Heart left ventricle (tissue), 13 donors: Measurements from ENCODE around the gene MUC16.

ENCODE experiments used
- POLR2A ChIP-seq, 2 donors: fragments of 450-650 bp; IDR thresholded peaks; one replicate each; pipeline ENCODE4 v1.6.1; 2017; ENCODE audit warnings: antibody characterized with exemption in 2 of 2, mild to moderate bottlenecking in 2 of 2, moderate library complexity in 2 of 2
- TF ChIP-seq, protein P1 (sequence below), 12 donors: fragments of 200-600 bp; sonication (generic) in 4 of 12; IDR thresholded peaks; one replicate each; pipeline versions ENCODE4 v1.5.0 to v1.8.0; 2018 to 2022; ENCODE audit warnings: antibody characterized with exemption in 12 of 12, mild to moderate bottlenecking in 5 of 12
- donor health status: ischemic (EF 13 %, LVEDD 7.1; RV severe dilation, severe dysfunction).
- donor health status: DM: no; HTN: yes; CAD: no.
- donor health status: DM: no; HTN: no; CAD: no.
- donor health status: ischemic (EF 25% LVEDD 6.9; RV normal size, moderate dysfunction).
- donor health status: ischemic (EF 25% LVEDD 5.7; RV mildly dilated, moderate dysfunction).
- donor health status: ischemic (EF 35%, LVEDD 5.7; RV mildly dilated, moderate dysfunction).
- donor health status: nonischemic (EF 11% LVEDD 7.7; RV severe dilation, severe dysfunction).
- donor health status: DM: yes; HTN: yes; CAD: no.
- donor health status: PGD.
- donor health status: ischemic (EF 29% LVEDD 5.4; RV normal size, mild dysfunction).
- donor health status: nonischemic (EF 23%, LVEDD 6.1; RV moderate dilation, normal function).

DNA sequence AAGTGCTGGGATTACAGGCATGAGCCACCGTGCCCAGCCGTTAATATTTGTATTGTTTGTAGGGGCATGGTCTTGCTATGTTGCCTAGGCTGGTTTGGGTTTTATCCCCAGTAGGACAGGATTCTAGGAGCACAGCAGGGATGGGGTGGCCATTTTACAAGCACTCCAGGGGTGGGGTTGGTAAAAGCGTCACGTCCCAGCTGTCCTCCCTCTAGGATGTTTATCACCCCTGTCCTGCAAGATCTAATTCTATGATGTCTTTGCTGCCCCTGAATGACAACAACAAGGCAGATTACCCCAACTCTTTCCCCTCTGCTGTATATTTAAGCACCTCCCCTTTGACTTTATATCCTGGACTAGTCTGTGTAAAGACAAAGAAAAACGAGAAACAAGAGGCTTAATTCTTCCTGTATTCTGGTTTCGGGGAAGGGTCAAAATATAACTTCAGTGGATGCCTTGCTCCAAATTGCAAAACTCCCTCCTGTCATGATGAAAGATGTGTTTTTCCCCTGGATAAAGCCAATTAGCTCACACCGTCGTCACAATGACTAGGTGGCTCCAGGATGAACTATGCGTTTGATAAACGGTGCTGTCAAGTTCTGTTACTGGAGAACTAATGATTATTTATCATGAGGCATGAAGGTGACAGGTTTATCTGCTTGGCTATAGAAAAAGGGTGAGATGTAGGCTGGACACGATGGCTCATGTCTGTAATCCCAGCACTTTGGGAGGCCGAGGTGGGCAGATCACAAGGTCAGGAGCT lies 48.9 kb upstream of the MUC16 start:
- TF ChIP-seq, protein P1, sequence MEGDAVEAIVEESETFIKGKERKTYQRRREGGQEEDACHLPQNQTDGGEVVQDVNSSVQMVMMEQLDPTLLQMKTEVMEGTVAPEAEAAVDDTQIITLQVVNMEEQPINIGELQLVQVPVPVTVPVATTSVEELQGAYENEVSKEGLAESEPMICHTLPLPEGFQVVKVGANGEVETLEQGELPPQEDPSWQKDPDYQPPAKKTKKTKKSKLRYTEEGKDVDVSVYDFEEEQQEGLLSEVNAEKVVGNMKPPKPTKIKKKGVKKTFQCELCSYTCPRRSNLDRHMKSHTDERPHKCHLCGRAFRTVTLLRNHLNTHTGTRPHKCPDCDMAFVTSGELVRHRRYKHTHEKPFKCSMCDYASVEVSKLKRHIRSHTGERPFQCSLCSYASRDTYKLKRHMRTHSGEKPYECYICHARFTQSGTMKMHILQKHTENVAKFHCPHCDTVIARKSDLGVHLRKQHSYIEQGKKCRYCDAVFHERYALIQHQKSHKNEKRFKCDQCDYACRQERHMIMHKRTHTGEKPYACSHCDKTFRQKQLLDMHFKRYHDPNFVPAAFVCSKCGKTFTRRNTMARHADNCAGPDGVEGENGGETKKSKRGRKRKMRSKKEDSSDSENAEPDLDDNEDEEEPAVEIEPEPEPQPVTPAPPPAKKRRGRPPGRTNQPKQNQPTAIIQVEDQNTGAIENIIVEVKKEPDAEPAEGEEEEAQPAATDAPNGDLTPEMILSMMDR (IDR thresholded peaks at IDR 0.05) = no peak
- no peak for TF ChIP-seq POLR2A (IDR thresholded peaks at IDR 0.05)
